CD4-positive, alpha-beta T cell treated with Interleukin-4 for 4 hours (primary cell): ENCODE results near the gene PTTG1IP.
A peak's percentile ranks its signal among the peaks of the same experiment; 100 is the strongest.
"Not testable (repeated sequence)": the region's sequence is repeated elsewhere in the genome, so short reads cannot be mapped to it uniquely, and the experiment has no call there.

Source experiments
- DNase-seq: peaks from one replicate; pipeline ENCODE4 v3.0.0-alpha.2; 2020

Gene PTTG1IP

GRCh38 chr21:44873356-44874239 is at the start of gene PTTG1IP:
TSS of gene PTTG1IP (minus strand) at chr21:44873690. CDS start at chr21:44873616, 74 bp downstream.
- DNase-seq, result peak; percentile 98

GRCh38 chr21:44921928-44922327 is 48.4 kb upstream of the PTTG1IP start:
- no peak for DNase-seq

- peak; percentile 59 for DNase-seq
These were observed 47.5 kb upstream of the PTTG1IP start, which contains the start of gene ITGB2 for GRCh38 chr21:44920694-44921604. TSS of gene ITGB2 (minus strand) at chr21:44920899. CDS start at chr21:44910782, 10,117 bp downstream.

- DNase-seq, result no peak
These were observed 46.6 kb upstream of the PTTG1IP start for GRCh38 chr21:44919913-44920693.

GRCh38 chr21:44919111-44919912 is 45.8 kb upstream of the PTTG1IP start:
- DNase-seq, result no peak

GRCh38 chr21:44918581-44919033 is 45.1 kb upstream of the PTTG1IP start:
- DNase-seq, result no peak

GRCh38 chr21:44918107-44918470 is 44.6 kb upstream of the PTTG1IP start:
- no peak for DNase-seq

- no peak for DNase-seq
These were observed 44.1 kb upstream of the PTTG1IP start for GRCh38 chr21:44917446-44918106.

GRCh38 chr21:44916965-44917364 is 43.5 kb upstream of the PTTG1IP start:
- no peak for DNase-seq

GRCh38 chr21:44914176-44914874 is 40.8 kb upstream of the PTTG1IP start:
- DNase-seq, result peak; percentile 65

- DNase-seq, result no peak
These were observed 40.1 kb upstream of the PTTG1IP start for GRCh38 chr21:44913425-44914175.

- not testable (repeated sequence) for DNase-seq
These were observed 39.3 kb upstream of the PTTG1IP start for GRCh38 chr21:44912506-44913412.

GRCh38 chr21:44912158-44912473 is 38.6 kb upstream of the PTTG1IP start:
- DNase-seq, result no peak

GRCh38 chr21:44911384-44912157 is 38.1 kb upstream of the PTTG1IP start:
- peak; percentile 59 for DNase-seq

GRCh38 chr21:44911068-44911383 is 37.5 kb upstream of the PTTG1IP start:
- DNase-seq, result no peak

GRCh38 chr21:44910229-44911067 is 37.0 kb upstream of the PTTG1IP start:
- no peak for DNase-seq

- no peak for DNase-seq
These were observed 36.2 kb upstream of the PTTG1IP start for GRCh38 chr21:44909719-44910118.
